H54 (cell line): ENCODE data around the gene MEIOSIN.
"Not testable (repeated sequence)": the region's sequence is repeated elsewhere in the genome, so short reads cannot be mapped to it uniquely, and the experiment has no call there.

ENCODE experiments used
- DNase-seq: peaks from one replicate; pipeline ENCODE4 v3.0.0; 2011; ENCODE audit warnings: low spot score, mixed read lengths; ENCODE audit not compliant: insufficient read length
- FAIRE-seq: peaks from 3 replicates; lab custom pipeline; 2011; peaks lifted over from hg19 to GRCh38; lab: Jason Lieb, UNC
- POLR2A ChIP-seq: IDR thresholded peaks from 2 replicates; pipeline ENCODE4 v1.6.1; 2011; ENCODE audit warnings: low read depth, mild to moderate bottlenecking, low read length

Gene MEIOSIN, protein sequence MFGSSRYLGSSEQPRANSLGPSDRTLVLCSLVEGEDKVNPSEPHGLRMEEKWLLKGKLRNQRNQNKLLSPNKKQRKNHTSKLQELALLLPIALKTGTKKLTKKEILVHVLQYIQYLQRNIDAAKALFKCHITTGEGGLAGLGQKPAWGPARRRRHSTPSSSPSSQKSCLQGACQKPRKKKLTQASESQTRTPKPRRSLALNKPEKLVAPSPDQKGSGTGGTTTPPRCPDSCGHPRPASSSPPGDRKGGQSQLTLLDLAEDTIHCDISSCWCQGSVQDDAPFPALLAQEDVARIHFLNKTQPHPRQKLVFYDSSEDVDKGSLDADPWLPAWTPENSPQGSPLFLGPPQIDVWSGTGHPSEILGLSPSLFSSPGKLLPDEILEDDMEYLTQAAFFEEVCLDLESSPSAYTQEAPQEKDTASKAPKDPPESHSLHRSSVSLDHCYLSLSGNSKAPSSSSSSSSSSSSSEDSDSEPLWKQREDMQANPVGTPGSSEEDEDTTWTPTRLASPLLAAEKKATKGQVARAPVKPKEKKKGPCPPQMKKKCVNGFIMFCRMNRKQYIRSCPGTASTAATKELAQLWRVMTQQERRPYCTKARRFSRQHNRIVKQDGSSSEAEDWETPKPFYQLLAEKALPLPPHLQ

DNA sequence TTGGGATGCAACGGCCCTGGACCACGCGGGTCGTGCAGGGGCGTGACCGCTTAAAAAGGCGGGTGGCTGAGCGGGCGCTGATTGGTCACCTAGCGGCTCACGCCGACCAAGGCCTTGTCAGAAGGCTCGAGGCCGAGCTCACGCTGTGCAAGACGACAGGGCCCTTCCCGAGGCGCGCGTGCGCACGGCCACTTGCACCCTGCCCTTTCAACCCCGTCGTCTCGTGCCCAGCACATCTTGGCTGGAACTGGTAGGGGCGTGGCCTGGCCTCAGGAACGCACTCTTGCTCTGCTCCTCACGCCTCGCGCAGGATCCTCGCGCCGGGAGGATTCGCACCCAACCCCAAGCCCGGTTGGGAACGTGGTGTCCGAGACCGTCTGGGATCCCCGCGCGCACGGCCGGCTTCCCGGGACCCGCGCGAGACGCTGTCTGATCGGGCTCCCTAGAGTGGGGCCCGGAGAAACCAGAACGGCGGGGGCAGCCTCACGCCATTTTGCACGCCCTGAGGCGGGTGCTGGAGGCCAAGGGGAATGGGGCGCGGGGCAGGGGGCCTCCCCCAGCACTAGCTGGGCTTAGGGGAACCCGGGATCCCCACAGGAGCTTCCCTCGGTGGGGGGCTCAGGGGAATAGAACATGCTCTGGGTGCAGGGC is at the start of gene MEIOSIN:
Gene MEIOSIN (plus strand): TSS at position 280 of the 651 bp plus-strand sequence. CDS start 1,938 bp downstream, outside the sequence.
- DNase-seq (no peak), FAIRE-seq (no peak)
- no peak for TF ChIP-seq POLR2A

DNA sequence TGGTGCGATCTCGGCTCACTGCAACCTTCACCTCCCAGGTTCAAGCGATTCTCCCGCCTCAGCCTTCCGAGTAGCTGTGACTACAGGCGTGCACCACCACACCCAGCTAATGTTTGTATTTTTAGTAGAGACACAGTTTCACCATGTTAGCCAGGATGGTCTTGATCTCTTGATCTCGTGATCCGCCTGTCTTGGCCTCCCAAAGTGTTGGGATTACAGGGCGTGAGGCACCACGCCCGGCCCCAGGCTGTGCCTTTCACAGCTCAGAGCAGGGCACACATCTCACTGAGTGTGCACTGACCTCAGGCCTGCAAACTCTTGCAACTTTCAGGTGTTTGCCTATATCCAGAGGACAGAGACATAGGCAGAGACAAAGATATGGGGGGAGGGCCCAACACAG is 48.2 kb upstream of the MEIOSIN start:
- DNase-seq, FAIRE-seq: not testable (repeated sequence)

DNA sequence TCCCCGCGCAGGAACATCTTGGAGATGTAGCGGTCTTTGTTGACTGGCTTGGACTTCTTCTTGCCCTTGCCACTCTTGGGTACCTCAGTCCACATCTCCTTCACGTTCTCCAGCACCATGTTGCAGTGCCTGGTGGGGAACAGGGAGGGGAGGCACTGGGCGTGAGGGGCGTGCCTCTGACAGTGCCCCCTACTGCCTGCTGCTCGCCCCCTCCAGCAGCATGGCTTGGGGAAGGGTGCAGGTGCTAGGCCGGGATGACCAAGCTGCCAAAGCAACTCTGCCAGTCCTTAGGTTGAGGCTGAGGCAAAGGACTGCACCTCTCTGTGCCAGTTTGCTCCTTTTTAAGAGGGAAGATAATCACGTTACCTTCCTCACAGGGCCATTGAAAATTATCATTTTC is 45.6 kb upstream of the MEIOSIN start:
- no peak for DNase-seq

DNA sequence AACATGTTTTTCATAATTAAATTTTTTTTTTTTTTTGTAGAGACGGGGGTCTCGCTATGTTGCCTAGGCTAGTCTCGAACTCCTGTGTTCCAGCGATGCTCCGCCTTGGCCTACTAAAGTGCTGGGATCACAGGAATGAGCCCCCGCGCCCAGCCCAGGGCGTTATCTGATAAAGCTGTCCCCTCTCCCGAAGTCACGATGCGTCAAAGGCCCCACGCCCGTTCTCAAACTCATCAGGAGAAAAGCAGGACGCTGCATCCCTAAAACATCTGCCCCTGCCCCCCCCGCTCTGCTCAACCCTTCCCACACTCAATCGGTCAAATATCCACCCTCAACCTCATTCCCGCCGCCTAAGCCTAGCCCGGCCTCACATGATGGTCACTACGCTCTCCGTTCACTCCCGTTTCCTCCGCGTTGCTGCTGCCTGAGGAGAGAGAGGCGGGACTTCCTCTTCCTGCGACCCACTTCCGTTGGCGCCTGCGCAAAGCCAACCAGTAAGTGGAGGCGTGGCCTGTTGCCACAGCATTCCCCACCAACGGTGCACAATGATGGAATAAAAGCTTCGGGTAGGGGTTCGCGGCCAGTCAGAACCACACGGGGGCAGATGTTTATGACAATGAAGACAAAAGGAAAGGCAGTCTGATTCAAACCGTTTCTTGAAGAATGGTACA is 41.6 kb upstream of the MEIOSIN start, which contains the start of gene SNRPD2:
Gene SNRPD2 (minus strand): TSS at position 438 of the 671 bp plus-strand sequence. CDS start 65 bp downstream, at position 373.
- peak; percentile 85 for TF ChIP-seq POLR2A
- peak; percentile 56 for DNase-seq
- peak; percentile 58 for FAIRE-seq

More for the DNA sequence above, 45.6 kb upstream of the MEIOSIN start:
- no peak for TF ChIP-seq POLR2A
- FAIRE-seq = no peak

DNA sequence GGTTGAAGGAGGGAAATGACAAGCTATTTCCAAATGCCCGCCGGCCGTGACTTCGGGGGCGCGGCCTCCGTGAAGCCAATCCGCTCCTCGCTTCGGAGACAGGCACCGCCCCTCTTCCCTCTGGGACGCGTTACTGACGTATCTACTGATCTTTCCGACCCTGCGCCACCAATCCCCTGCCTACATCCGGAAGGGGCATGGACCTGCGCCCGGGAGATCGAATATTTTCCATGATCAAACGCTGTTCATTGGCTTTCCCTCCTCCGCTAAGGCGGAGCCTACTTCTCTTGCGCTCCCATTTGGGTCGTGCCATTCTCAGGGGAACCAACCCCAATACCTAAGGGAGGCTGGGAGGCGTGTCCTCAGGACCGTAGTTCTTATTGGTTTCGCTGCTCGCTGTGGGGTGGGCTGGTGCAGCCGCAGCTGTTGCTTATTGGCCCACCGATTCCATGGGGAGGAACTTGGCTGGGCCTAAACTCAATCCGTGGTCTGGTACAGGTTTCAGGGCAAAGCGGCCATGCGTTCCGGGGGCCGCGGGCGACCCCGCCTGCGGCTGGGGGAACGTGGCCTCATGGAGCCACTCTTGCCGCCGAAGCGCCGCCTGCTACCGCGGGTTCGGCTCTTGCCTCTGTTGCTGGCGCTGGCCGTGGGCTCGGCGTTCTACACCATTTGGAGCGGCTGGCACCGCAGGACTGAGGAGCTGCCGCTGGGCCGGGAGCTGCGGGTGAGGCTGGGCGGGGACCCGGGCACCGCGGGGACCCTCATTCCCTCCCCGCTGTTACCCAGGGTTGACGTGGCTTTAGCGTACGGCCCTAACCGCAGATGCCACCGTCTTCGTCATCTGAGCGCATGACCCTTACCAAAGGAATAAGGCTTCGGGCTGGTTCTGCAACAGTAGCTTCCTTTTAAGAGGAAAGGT is 40.8 kb upstream of the MEIOSIN start, which contains the start of gene QPCTL:
Gene QPCTL (plus strand): TSS at position 480 of the 919 bp plus-strand sequence. CDS start 38 bp downstream, at position 518.
- TF ChIP-seq POLR2A = peak; percentile 57
- FAIRE-seq (peak; percentile 92), DNase-seq (peak; percentile 86)

DNA sequence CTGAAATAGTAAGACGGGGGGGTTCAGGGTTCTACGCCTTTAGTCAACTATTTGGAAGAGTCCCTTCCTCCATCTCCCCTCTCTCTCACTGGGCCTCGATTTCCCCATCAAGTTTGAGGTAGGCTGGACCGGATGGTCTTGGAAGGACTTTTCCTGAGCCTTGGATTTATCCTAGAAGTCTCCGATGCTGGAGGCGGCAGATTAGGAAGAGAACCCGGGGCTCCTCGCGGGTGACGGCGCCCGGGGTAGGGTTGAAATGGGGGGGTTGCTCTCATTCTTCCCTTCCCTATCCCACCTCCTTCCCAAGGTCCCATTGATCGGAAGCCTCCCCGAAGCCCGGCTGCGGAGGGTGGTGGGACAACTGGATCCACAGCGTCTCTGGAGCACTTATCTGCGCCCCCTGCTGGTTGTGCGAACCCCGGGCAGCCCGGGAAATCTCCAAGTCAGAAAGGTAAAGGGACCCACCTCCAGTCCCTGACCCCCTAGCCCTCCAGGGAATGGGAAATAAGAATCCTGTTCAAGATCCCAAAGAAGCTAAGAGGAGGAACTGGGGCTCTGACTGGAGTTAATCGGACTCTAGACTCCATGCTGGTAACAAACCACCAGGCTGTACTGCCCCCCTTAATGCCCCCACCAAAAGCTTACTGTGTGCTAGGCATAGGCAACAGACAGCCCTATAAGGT is 40.0 kb upstream of the MEIOSIN start:
- FAIRE-seq = no peak
- no peak for TF ChIP-seq POLR2A
- DNase-seq = no peak

DNA sequence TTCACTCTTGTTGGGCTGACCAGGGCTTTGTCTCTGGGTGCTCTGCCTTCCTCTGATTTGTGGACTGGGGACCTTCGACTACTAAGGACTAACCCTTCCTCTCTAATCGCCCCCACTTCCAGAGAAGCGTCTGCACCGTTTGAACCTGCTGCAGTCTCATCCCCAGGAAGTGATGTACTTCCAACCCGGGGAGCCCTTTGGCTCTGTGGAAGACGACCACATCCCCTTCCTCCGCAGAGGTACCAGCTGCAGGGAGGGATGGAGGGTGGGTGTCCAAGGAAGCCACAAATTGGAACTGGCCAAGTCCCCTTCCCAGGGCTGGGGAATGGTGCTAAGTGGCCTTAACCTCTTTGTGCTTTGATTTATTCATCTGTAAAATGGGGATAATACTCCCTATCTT is 31.6 kb upstream of the MEIOSIN start:
- no peak for FAIRE-seq
- no peak for TF ChIP-seq POLR2A
- no peak for DNase-seq

DNA sequence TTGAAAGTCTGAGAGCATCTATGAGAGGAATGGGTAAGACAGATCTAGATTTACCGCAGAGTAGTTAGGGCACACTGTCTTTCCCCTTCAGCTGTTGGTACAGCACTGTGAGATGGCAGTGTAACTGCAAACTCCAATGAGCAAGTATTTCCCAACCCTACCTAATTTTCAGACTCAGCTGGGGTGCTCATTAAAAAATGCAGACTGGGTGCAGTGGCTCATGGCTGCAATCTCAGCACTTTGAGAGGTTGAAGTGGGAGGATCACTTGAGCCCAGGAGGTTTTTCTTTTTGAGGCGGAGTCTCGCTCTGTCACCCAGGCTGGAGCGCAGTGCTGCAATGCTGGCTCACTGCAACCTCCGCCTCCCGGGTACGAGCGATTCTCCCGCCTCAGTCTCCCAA is 28.1 kb upstream of the MEIOSIN start:
- TF ChIP-seq POLR2A = no peak
- FAIRE-seq (no peak), DNase-seq (no peak)

DNA sequence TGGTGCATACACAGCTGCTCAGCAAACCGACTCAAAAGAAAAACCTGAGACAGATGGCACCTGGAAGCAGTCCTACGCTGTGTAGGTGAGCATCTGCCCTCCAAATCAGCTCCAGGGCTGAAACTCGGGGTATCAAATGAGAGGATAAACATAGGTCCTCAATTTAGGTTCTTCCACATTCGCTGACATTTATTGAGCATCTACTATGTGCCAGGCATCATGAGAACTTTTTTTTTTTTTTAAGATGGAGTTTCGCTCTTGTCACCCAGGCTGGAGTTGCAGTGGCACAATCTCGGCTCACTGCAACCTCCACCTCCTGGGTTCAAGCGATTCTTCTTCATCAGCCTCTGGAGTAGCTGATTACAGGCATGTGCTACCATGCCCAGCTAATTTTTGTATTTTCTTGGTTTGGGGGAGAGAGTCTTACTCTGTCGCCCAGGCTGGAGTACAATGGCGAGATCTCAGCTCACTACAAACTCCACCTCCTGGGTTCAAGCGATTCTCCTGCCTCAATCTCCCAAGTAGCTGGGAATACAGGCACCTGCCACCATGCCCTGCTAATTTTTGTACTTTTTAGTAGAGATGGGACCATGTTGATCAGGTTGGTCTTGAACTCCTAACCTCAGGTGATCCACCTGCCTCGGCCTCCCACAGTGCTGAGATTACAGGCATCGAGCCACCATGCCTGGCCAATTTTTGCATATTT is 27.4 kb upstream of the MEIOSIN start:
- no peak for TF ChIP-seq POLR2A
- DNase-seq = no peak
- no peak for FAIRE-seq

DNA sequence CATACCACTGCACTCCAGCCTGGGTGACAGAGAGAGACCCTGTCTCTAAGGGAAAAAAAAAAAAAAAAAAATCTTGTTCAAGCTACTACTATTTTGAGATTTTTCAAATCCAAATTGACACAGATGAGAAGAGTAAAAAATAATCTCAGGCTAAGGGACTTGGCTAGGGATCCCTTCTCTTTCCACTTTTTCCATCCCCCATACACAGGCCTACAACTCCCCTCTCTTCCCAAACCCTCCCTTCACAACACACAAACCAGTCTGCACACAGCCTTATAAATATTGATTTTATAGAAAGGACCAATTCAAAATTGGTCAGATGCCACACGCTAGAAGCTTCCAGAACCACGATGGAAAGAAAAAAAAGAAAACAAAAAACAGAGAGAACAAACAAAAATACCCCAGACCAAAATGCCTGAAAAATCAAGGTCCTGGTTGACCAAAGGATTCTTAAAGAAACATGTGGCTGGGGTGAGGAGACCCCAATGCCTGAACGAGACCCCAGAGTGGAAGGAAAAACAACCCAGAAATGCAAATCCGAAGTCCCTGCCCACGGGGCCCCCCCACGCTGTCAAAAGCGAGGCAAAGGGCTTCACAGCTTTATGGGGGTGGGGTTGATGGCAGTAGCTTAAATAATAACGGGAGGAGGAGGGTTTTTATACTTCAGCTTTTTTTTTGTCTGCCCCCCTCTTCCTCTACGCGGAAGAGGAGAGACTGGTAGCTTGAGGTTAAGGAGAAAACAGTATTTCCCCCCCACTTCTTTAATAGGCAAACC is 22.7 kb upstream of the MEIOSIN start:
- FAIRE-seq = no peak
- no peak for DNase-seq
- no peak for TF ChIP-seq POLR2A
